ENCODE results near the gene LCP1.

GRCh38 chr13:46158222-46158621 is 23.8 kb downstream of the LCP1 start:
- no peak for TF ChIP-seq POLR2A (IDR thresholded peaks at IDR 0.05)
- no peak for TF ChIP-seq CTCF (IDR thresholded peaks at IDR 0.05)

Data from prostate gland (tissue), 2 donors.